Psoas muscle (tissue), 8 donors: ENCODE data around the gene DOHH. TPM values are rescaled to one million over a fixed set of nuclear protein-coding genes. Genes with fewer than 3 reads are reported as not detected.

Source experiments
- ATAC-seq, 4 donors: fragments of 200-7000 bp; cut with Tn5 transposase; one replicate each; pipeline ENCODE4 v1.9.1; 2020; ENCODE audit warnings: moderate library complexity in 3 of 4, mild to moderate bottlenecking in 2 of 4
- DNase-seq, 2 donors: peaks; one replicate each; pipeline ENCODE4 v3.0.0-alpha.2; 2020
- H3K27ac ChIP-seq: fragments of 200-600 bp; one replicate; pipeline ENCODE4 v1.8.0; 2022
- H3K27me3 ChIP-seq, 3 donors: fragments of 200-600 bp in 1 of 3; one replicate each; pipeline versions ENCODE4 v1.6.1 to v1.8.0; 2013 to 2022; ENCODE audit warnings: low read length in 2 of 3, mild to moderate bottlenecking in 2 of 3, moderate library complexity in 1 of 3; ENCODE audit not compliant: insufficient read depth in 3 of 3
- H3K36me3 ChIP-seq, 2 donors: fragments of 200-600 bp in 1 of 2; one replicate each; pipeline versions ENCODE4 v1.6.1 to v1.8.0; 2013 to 2022; ENCODE audit warnings: low read depth in 1 of 2, mild to moderate bottlenecking in 1 of 2, moderate library complexity in 1 of 2; ENCODE audit not compliant: insufficient read depth in 1 of 2
- H3K4me1 ChIP-seq: fragments of 200-600 bp; one replicate; pipeline ENCODE4 v1.8.0; 2022
- H3K4me3 ChIP-seq: fragments of 200-600 bp; one replicate; pipeline ENCODE4 v1.8.0; 2022; ENCODE audit warnings: mild to moderate bottlenecking
- H3K9me3 ChIP-seq: fragments of 200-600 bp; one replicate; pipeline ENCODE4 v1.8.0; 2022
- CTCF ChIP-seq: fragments of 200-600 bp; IDR thresholded peaks from one replicate; pipeline ENCODE4 v1.8.0; 2022; ENCODE audit warnings: antibody characterized with exemption
- whole genome bisulfite sequencing, 3 donors: extraction: QIAGEN DNeasy Blood & Tissue Kit; methylation state at CpG; one replicate each; pipeline versions ENCODE4 v1.1.6 to v1.1.7; 2013; 5-methylcytosine and 5-hydroxymethylcytosine counted together
- intact Hi-C, 2 donors: fragments of 100-400 bp; cut with DNase I; formaldehyde crosslinking; loops; one replicate each; pipeline versions ENCODE4 v1.11.0 to v1.14.2; 2022
- polyA plus RNA-seq, 3 donors: library from polyadenylated mRNA; stranded (reverse); fragments of 200-250 nt; gene quantifications; one replicate each; pipeline ENCODE4 v1.2.3, GENCODE V29; 2013
- total RNA-seq, 4 donors: library from RNA; stranded (reverse); fragmentation: NEBNext Ultra II Directional in 2 of 4; extraction: Animal tissue kit (Norgen Biotek cat#: 25700) in 2 of 4; gene quantifications; one replicate each; pipeline versions ENCODE4 v1.2.1 to v1.2.4, GENCODE V29; 2021 to 2023
- donor health status: healthy with polysubstance abuse.
- donor health status: DM: no; HTN: no; CAD: no; lungs with moderate emphysema.
- donor health status: Bipolar disorder and iron deficiency.
- donor health status: healthy.
- donor health status: DM: yes; HTN: yes; CAD: no.
- donor health status: DM: no; HTN: no; CAD: no.
- donor health status: DM: no; HTN: no; CAD: no.
- donor health status: DM: yes; HTN: yes; CAD: no.

The DOHH gene
- total and polyA plus RNA-seq, 7 donors = 11.5 to 54.3 (median 21.8) TPM

GRCh38 chr19:3465552-3465951 lies 34.9 kb downstream of the DOHH start:
- no peak overlapping the region for H3K27ac ChIP-seq
- no peaks in the 10 kb centered on the region for H3K4me1 ChIP-seq
- no peaks in the 10 kb centered on the region for H3K27me3 ChIP-seq
- intact Hi-C loops = no loop called here
- H3K36me3 ChIP-seq = peaks cover 0 to 31% of the 10 kb centered on the region in 2 donors
- no peak for DNase-seq
- peak; percentile 14 to 20 (median 16) for ATAC-seq
- no peaks in the 10 kb centered on the region for H3K9me3 ChIP-seq
- H3K4me3 ChIP-seq = no peak overlapping the region
- no peak for TF ChIP-seq CTCF
- 62 to 75% (median 72%) methylated on average over 6 to 7 of the region's 7 CpGs for WGBS, 3 donors

- DNase-seq (no peak), ATAC-seq (peak in 2 of 4 donors; percentile 21 to 26)
- 68 to 82% (median 69%) methylated on average over 16 to 31 of the region's 31 CpGs for WGBS, 3 donors
- Histone ChIP-seq H3K4me1 (peaks cover 3% of the 10 kb centered on the region), H3K36me3 (peaks cover 0 to 37% of the 10 kb centered on the region in 2 donors), H3K27ac (no peak overlapping the region), H3K9me3 (no peaks in the 10 kb centered on the region), H3K27me3 (no peaks in the 10 kb centered on the region), H3K4me3 (no peak overlapping the region)
- no peak for TF ChIP-seq CTCF
- intact Hi-C loops = no loop called here
Measured at GRCh38 chr19:3464587-3465235, 35.8 kb downstream of the DOHH start.

GRCh38 chr19:3463714-3464586 lies 36.5 kb downstream of the DOHH start:
- Histone ChIP-seq H3K4me1 (peaks cover 9% of the 10 kb centered on the region), H3K27ac (no peak overlapping the region), H3K4me3 (no peak overlapping the region), H3K9me3 (no peaks in the 10 kb centered on the region), H3K27me3 (no peaks in the 10 kb centered on the region), H3K36me3 (peaks cover 0 to 37% of the 10 kb centered on the region in 2 donors)
- 78 to 79% (median 79%) methylated on average over 51 to 57 of the region's 57 CpGs for WGBS, 3 donors
- TF ChIP-seq CTCF = no peak
- DNase-seq = no peak
- no peak for ATAC-seq
- intact Hi-C loops = no loop called here

GRCh38 chr19:3462991-3463713 lies 37.3 kb downstream of the DOHH start:
- Histone ChIP-seq H3K9me3 (no peaks in the 10 kb centered on the region), H3K4me1 (peaks cover 15% of the 10 kb centered on the region), H3K27me3 (no peaks in the 10 kb centered on the region), H3K27ac (no peak overlapping the region), H3K36me3 (peaks cover 0 to 37% of the 10 kb centered on the region in 2 donors), H3K4me3 (no peak overlapping the region)
- WGBS, 3 donors = 78 to 79% (median 78%) methylated on average over 47 to 58 of the region's 58 CpGs
- ATAC-seq (no peak), DNase-seq (no peak)
- intact Hi-C loops = no loop called here
- no peak for TF ChIP-seq CTCF
